ENCODE results near the gene MUC15.

- TF ChIP-seq POLR2AphosphoS5 (IDR thresholded peaks at IDR 0.05) (peak in 2 of 3 donors; percentile 47 to 88), CTCF (IDR thresholded peaks at IDR 0.05) (no peak), POLR2A (IDR thresholded peaks at IDR 0.05) (no peak)
Observed at GRCh38 chr11:26583550-26583949, 11.5 kb upstream of the MUC15 start.
